Body of pancreas (tissue), 4 donors: Measurements from ENCODE around the gene PIGM.

Experiments used
- CTCF ChIP-seq, 7 experiments: fragments of 450-650 bp in 4 of 7; fragments of 200-600 bp in 3 of 7; sonication (generic) in 3 of 7; IDR thresholded peaks; one replicate each; pipeline ENCODE4 v1.5.1; 2016 to 2019; ENCODE audit warnings: antibody characterized with exemption in 7 of 7
- POLR2A ChIP-seq, 3 donors: fragments of 450-650 bp; IDR thresholded peaks; one replicate each; pipeline ENCODE4 v1.6.1; 2016; ENCODE audit warnings: antibody characterized with exemption in 3 of 3, mild to moderate bottlenecking in 2 of 3

GRCh38 chr1:160024195-160024905 lies 7.4 kb downstream of the PIGM start:
- TF ChIP-seq CTCF (IDR thresholded peaks at IDR 0.05): no peak
- no peak for TF ChIP-seq POLR2A (IDR thresholded peaks at IDR 0.05)
